GM08714 (cell line): ENCODE measurements around the gene DPF3.

Source experiments
- H3K4me3 ChIP-seq: fragments of 200-500 bp; sonication (Bioruptor generic); 2 replicates; pipeline ENCODE4 v1.5.1; 2014; ENCODE audit warnings: mild to moderate bottlenecking, low read length, inconsistent platforms
- ZNF274 ChIP-seq: IDR thresholded peaks from 2 replicates; pipeline ENCODE4 v1.6.1; 2012; ENCODE audit warnings: mild to moderate bottlenecking, low read depth, low read length

The DPF3 gene

DNA sequence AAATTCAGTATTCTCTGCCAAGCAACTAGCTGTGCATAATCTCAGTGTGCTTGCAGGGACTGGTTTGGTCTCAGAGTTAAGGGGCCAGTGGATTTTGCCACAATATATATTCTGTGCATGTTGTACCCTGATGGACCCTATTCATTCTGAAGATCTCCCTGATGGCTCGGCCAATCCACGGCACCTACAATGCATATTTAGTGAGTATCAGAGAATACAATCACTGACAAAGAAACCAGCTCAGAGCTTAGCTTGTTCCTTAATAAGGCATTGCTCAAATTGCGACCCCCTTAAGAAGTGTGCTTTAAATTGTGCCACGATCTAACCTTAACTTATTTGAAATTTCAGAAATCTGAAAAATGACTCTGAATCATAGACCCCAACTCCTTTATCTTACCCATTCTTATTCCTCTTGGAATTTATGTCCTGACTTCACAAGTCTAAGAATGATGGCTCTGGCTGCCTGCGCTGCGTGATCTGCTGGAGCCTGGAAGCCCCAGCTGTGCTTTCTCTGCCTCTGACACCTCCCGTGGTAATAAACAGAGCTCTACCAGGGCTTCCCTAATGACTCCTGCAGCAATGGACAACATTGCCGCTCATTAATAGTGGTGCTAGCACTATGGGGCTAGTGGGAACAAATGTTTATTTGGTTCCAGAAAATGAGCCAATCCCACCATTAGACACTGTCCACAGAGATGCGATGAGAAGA is 23.3 kb upstream of the DPF3 start:
- TF ChIP-seq ZNF274 = no peak
- no peak overlapping the region for H3K4me3 ChIP-seq

DNA sequence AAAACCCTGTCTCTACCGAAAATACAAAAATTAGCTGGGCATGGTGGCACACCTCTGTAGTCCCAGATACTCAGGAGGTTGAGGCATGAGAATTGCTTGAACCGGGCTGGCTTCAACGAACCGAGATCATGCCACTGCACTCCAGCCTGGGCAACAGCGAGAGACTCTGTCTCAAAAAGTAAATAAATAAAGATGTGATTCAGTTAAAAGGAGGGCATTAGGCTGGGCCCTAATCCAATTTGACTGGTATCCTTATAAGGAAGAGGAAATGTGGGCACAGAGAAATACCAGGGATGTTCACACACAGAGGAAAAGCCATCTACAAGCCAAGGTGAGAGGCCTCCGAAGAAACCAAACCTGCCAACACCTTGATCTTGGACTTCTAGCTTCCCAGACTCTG is 22.3 kb upstream of the DPF3 start:
- no peak for TF ChIP-seq ZNF274
- no peak overlapping the region for H3K4me3 ChIP-seq

DNA sequence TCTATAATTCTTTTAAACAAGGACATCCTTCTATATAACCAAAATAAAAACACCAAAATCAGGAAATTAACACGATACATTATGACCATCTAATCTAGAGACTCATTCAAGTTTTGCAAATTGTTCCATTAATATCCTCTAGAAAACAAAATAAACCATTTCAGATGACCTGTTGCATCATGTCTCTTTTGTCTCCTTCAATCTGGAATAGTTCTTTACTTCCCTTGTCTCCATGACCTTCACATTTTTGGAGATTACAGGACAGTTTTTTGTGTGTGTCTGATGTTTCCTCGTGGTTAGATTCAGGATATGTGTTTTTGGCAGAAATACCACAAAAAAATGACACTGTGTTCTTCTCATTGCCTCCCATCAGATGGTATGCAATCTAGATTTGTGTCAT is 19.9 kb upstream of the DPF3 start:
- TF ChIP-seq ZNF274 = no peak
- H3K4me3 ChIP-seq = no peak overlapping the region

DNA sequence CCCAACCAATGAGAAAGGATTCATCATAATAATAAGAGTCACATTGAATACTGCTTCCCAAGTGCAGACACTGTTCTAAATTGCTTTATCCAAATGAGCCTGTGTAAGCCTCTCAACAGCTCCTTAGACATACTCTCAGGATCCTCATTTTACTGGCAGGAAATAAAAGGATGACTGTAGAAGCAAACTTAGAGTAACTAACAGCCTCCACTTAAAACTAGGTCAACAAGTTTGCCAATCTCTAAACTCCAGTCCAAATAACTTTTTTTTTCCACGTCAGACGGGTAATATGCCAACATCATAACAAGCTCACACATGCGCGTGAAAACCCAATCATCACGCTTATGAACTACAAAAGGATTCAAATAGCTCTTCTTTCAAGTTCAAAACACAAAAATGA is 15.3 kb upstream of the DPF3 start:
- TF ChIP-seq ZNF274 = no peak
- H3K4me3 ChIP-seq = no peak overlapping the region

DNA sequence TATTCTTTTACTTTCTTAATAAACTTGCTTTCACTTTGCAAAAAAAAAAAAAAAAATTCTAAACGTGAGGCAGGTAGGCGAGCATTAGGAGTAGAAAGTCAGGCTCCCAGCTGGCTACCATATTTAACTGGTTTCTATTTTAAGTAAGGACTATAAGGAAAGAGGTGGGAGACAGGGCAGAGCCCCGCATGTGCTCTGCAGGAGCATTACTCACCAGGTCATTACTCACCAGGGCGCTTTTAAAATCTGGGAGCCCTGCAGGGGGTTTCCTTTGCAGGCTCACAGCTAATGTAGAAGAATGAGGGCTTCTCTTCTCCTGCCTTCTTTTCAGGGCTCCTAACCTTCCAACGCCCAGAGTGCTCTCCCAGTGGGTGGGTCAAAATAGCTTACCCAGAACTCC is 14.0 kb upstream of the DPF3 start:
- no peak overlapping the region for H3K4me3 ChIP-seq
- TF ChIP-seq ZNF274 = no peak

DNA sequence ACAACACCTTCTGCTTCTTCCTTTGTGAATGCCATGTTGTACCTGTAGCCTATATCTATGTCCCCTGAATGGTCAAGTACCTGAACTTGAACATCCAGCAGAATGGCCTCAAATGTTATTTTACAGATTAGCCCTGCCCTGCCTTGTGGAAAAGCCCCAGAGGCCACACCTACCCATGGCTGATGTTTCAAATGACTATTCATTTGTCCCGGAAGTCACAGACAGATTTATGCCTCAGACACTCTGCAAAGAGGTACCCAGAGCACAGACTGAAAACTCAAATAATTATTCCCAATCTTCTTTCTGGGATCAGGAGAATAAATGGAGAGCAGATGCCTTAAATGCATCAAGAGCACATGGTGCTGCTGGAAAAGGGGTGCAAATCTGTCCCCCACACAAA is 13.0 kb upstream of the DPF3 start:
- TF ChIP-seq ZNF274 = no peak
- H3K4me3 ChIP-seq = no peak overlapping the region

DNA sequence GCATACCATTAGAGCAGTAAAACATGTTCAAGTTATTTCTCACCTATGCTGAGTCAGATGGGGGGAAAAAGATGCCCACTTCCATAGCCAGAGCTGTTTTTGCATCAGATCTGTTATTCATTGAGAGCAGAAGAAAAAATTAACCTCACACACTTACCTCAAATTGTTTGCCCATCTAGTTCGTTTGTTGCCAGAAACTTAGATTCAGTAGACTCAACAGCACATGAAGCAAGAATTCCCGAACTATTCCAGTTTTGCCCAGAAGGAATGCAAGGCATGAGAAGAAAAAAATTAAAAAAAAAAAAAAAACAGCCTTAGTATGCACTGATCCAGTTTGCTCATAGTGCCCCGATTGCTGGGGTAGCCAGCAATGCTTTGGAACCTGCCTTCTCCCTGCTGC is 12.4 kb upstream of the DPF3 start:
- no peak for TF ChIP-seq ZNF274
- H3K4me3 ChIP-seq = no peak overlapping the region

DNA sequence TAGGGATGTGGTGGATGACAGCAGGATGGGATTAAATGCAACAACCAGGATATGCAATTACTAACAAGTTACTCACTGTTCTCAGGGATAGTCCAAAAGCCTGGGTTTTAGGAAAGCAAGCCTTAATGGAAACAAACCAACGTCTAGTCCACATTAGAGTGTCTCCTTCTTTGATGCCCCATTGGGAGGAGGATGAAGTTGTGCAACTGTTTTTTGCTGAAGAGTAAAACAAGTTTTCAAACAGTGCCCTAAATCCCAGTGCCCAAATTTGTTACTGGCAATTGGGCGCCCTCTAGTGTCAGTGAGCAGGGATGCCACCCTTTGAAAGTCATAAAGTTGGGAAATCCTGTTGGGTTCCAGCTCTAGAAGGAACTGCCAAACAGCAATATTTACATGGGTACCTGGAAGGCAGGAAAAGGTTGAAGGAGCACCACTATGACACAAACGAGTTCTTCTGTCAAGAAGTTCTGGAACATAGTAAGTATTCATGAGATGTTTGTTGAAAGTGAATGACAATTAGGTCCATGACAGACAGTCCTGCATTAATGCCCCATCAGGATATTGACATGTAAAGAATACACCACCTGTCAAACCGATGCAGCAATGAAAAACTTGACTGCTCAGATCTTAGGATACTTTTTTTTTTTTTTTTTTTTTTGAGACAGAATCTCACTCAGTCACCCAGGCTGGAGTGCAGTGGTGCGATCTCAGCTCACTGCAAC is 11.1 kb upstream of the DPF3 start:
- H3K4me3 ChIP-seq = no peak overlapping the region
- TF ChIP-seq ZNF274 = no peak

DNA sequence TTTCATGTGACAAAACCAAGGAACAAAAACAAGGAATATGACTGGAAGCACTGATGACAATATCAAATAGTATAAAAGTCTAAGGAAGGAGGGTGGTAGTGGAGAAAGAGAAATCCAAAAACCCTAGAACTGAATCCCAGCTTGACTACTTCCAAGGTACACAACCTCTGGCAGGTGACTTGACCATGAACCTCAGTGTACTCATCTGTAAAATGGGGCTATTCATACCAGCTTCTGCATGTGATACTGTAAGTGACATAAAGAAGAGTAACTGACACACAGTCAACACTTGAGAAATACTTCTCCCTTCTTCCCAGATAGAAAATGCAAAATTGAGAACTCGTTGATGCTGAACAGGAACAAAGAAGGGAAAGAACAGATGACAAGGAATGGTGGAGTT is 10.3 kb upstream of the DPF3 start:
- TF ChIP-seq ZNF274 = no peak
- no peak overlapping the region for H3K4me3 ChIP-seq

DNA sequence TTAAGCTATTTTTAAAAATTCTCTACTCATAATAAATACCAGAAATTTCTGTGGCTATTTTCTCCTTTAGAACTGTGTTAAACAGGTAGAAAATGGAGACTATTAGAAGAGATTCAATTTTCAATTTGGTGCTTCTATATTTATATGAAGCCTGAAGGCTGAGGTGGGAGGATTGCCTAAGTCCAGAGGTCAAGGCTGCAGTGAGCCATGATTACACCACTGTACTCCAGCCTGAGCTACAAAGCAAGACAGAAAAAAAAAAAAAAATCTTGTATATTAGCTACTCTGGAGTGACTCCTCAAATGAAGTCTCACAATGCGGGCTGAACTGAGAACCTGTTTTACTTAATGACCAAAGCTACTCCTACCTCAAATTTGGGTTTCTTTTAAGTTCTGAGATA is 9.8 kb upstream of the DPF3 start:
- H3K4me3 ChIP-seq = no peak overlapping the region
- TF ChIP-seq ZNF274 = no peak

DNA sequence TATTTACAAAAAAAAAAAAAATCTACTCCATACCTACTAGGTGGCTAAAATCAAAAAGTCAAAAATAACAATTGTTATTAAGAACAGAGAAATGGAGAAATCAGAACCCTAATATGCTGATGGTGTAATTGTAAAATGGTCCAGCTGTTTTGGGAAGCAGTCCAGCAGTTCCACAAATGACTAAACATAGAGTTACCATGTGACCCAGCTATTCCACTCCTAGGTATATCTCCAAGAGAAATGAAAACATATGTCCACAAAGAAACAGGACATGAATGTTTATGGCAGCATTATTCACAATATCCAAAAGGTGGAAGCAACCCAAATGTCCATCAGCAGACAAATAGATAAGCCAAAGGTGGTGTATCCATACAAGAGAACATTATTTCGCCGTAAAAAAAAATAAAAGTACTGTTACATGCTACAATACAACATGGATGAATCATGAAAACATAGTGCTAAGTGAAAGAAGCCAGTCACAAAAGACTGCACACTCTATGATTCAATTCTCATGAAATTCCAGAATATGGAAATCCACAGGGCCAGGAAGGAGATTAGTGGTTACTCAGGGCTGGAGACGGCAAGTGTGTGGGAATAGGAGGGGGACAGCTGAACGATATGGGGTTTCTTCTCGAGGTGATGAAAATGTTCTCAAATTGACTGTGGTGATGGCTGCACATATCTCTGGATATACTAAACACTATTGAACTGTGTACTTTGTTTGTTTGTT is 9.1 kb upstream of the DPF3 start:
- no peak for TF ChIP-seq ZNF274
- H3K4me3 ChIP-seq = no peak overlapping the region

DNA sequence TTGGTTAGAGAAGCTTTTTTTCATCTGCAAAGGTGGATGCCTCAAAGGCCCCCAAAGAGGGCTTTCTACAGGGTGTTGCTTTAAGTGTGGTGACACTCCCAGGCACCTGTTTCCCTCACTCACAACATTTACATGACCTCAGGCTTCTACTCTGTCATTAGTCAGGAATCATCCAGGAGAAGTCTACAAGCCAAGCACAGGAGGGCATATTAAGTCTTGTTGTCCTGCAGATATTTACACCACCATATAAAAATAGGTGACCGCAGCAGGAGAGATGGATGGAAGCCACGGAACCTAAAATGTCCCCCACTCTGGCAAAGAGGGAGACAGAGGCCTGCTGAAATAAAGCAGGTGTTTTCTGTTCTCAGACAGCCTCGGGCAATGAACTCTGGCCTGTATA is 7.5 kb upstream of the DPF3 start:
- no peak overlapping the region for H3K4me3 ChIP-seq
- TF ChIP-seq ZNF274 = no peak

DNA sequence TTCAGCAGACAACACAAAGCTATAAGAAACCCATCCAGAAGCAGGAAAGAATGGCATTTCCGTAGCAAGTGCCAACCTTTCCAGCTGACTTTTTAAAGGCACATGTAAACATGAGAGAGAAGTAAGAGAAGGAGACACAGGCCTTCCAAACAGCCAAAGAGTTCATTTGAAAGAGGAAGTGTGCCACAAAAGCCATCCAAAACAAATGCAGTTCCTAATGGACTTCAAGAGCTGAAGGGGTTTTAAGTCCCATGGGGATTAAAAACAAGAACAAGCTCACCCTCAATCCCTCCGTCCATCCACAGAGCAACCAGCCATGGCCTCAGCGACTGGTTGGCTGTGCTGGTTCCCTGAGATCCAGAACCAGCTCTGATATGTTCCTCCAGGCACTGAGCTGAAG is 4.5 kb upstream of the DPF3 start:
- no peak overlapping the region for H3K4me3 ChIP-seq
- TF ChIP-seq ZNF274 = no peak

DNA sequence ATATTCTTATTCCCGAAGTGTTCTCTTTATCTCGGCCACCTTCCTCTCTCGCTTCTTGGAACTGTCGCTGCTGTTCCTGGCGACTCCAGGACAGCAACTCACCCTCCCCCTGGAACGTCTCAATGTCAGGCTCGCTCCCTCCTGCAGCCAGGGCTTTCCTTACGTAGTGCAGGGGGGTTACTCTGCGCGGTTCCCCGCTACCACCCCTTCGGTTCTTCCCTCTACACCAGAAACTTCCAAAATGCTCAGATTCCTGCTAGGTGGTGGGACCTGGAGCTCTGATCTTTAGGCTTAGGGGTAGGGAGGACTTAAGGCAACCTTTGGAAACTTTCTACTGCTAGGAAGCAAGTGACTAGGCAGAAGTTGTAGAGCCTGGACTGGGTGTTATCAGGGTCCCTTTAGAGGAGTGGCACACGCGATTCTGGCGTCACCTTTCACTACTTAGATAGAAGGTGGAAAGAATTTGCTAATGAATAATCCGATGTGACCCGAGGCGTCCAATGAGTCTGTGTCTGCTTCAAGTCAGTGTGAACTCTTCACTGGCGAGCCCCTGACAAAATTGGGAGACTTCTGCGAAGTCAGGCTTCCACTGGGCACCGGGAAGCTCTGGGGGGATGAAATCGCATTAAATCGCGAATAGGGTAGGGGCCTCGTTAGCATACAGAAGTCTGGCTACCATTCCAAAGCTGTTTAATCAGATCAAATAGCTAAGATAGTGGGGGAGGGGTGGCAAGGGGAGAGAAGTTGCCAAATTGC is 900 bp upstream of the DPF3 start:
- H3K4me3 ChIP-seq = peak overlapping the region; percentile 61
- TF ChIP-seq ZNF274 = no peak
